Mucosa of descending colon (tissue), 3 donors: ENCODE data around the gene UNC5B. TPM values are rescaled to one million over a fixed set of nuclear protein-coding genes. Genes with fewer than 3 reads are reported as not detected.

Experiments used
- ATAC-seq: fragments of 200-7000 bp; cut with Tn5 transposase; one replicate; pipeline ENCODE4 v1.9.1; 2020; ENCODE audit warnings: mild to moderate bottlenecking, moderate library complexity
- DNase-seq, 3 donors: peaks; one replicate each; pipeline ENCODE4 v3.0.0-alpha.2; 2020
- H3K36me3 ChIP-seq: fragments of 200-600 bp; one replicate; pipeline ENCODE4 v1.8.0; 2021; ENCODE audit warnings: low read depth, mild to moderate bottlenecking
- H3K4me1 ChIP-seq: fragments of 200-600 bp; one replicate; pipeline ENCODE4 v1.8.0; 2021; ENCODE audit warnings: low read depth, mild to moderate bottlenecking
- H3K4me3 ChIP-seq: fragments of 200-600 bp; one replicate; pipeline ENCODE4 v1.8.0; 2021; ENCODE audit warnings: mild to moderate bottlenecking
- H3K9me3 ChIP-seq: fragments of 200-600 bp; one replicate; pipeline ENCODE4 v1.8.0; 2021; ENCODE audit warnings: mild to moderate bottlenecking
- intact Hi-C, 2 donors: fragments of 100-400 bp; cut with DNase I in 1 of 2; cut with micrococcal nuclease in 1 of 2; formaldehyde crosslinking; loops; one replicate each; pipeline versions ENCODE4 v1.11.0 to v1.11.1; 2022; cut with DNase I, micrococcal nuclease
- total RNA-seq, 3 donors: library from RNA; stranded (reverse); fragmentation: NEBNext Ultra II Directional in 2 of 3; extraction: Animal tissue kit (Norgen Biotek cat#: 25700) in 2 of 3; gene quantifications; one replicate each; pipeline versions ENCODE4 v1.2.1 to v1.2.4, GENCODE V29; 2021 to 2023
- TF ChIP-seq, protein P1 (sequence below): fragments of 200-600 bp; IDR thresholded peaks from one replicate; pipeline ENCODE4 v1.8.0; 2022; ENCODE audit warnings: antibody characterized with exemption, mild to moderate bottlenecking
- donor health status: DM: no; HTN: no; CAD: no; lungs with moderate emphysema.
- donor health status: DM: no; HTN: no; CAD: no.
- donor health status: DM: no; HTN: yes; CAD: no.

The UNC5B gene
- total RNA-seq, 3 donors from 2014 or later: 11.0 to 17.4 (median 11.4) TPM

DNA sequence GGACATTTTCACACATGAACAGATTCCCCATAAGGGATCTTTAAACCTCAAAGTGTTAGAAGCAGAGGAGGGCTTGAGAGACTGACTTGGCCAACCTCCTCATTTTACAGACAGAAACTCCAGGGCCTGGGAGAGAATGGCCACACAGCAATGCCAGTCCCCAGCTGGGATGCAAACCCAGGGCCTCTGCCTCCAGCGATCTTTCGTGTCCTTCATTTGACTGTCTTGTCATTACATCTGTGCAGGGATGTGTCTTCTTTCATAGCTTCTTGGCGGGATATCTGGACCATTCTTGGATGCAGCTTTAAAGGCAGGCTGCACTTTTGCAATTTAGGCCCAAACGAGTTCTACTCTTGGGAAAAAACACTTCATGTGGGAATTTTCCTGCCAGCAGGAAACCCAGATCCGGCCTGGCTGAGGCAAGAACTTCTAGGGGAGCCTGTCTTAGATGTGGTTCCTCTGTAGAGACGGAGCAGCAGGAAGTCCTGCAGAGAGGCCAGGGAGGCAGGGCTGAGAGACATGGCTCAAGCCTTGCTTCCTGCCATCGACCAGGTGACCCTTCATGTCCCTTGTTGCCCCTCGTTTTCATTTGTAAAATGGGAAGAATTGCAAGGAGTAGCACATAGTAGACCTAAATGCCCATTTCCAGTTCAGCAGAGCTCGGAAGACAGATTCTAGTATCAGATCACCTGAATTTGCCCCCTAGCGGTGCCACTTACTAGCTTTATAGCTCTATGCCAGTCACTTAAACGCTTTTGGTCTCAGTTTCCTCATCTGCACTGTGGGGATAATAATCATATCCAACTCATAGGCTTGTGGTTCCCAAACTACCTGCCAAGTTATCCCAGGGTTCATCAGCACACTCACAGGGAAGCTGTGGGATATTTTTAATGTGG lies 62.8 kb downstream of the UNC5B start:
- intact Hi-C loops: loop anchor here in 1 of 2 donors (10.0 kb wide), 1 partner anchor 60 kb away; the partner anchor contains the start of gene UNC5B

DNA sequence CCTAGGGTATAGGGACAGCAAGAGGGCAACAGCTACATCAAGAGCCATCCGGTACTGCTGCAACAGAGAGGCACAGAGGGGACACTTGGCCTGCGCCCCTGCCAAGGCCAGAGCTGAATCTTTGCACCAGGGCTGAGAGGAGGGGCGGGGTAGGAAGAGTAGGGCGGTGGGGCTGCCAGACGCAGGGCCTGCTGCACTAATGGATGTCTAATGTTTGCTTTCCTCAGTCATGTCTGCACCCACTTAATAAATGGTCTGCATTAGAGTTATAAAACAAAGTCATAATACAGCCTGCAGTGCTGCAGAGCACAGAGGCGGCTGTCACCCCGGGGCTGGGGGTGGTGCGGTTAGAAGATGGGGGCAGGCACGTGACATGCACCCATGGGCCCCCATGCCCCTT lies 64.5 kb downstream of the UNC5B start:
- TF ChIP-seq, protein P1, sequence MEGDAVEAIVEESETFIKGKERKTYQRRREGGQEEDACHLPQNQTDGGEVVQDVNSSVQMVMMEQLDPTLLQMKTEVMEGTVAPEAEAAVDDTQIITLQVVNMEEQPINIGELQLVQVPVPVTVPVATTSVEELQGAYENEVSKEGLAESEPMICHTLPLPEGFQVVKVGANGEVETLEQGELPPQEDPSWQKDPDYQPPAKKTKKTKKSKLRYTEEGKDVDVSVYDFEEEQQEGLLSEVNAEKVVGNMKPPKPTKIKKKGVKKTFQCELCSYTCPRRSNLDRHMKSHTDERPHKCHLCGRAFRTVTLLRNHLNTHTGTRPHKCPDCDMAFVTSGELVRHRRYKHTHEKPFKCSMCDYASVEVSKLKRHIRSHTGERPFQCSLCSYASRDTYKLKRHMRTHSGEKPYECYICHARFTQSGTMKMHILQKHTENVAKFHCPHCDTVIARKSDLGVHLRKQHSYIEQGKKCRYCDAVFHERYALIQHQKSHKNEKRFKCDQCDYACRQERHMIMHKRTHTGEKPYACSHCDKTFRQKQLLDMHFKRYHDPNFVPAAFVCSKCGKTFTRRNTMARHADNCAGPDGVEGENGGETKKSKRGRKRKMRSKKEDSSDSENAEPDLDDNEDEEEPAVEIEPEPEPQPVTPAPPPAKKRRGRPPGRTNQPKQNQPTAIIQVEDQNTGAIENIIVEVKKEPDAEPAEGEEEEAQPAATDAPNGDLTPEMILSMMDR: no peak
- no peaks in the 10 kb centered on the region for H3K36me3 ChIP-seq
- no peaks in the 10 kb centered on the region for H3K9me3 ChIP-seq
- H3K4me3 ChIP-seq: no peak overlapping the region
- intact Hi-C loops: loop anchor here in 1 of 2 donors (10.0 kb wide), 1 partner anchor 62 kb away; the partner anchor contains the start of gene UNC5B
- DNase-seq: no peak
- no peaks in the 10 kb centered on the region for H3K4me1 ChIP-seq
- ATAC-seq: no peak

More for the DNA sequence above, 62.8 kb downstream of the UNC5B start:
- Histone ChIP-seq H3K36me3 (no peaks in the 10 kb centered on the region), H3K4me1 (no peaks in the 10 kb centered on the region), H3K4me3 (no peak overlapping the region), H3K9me3 (no peaks in the 10 kb centered on the region)
- DNase-seq (no peak), ATAC-seq (no peak)
- TF ChIP-seq, protein P1: no peak

DNA sequence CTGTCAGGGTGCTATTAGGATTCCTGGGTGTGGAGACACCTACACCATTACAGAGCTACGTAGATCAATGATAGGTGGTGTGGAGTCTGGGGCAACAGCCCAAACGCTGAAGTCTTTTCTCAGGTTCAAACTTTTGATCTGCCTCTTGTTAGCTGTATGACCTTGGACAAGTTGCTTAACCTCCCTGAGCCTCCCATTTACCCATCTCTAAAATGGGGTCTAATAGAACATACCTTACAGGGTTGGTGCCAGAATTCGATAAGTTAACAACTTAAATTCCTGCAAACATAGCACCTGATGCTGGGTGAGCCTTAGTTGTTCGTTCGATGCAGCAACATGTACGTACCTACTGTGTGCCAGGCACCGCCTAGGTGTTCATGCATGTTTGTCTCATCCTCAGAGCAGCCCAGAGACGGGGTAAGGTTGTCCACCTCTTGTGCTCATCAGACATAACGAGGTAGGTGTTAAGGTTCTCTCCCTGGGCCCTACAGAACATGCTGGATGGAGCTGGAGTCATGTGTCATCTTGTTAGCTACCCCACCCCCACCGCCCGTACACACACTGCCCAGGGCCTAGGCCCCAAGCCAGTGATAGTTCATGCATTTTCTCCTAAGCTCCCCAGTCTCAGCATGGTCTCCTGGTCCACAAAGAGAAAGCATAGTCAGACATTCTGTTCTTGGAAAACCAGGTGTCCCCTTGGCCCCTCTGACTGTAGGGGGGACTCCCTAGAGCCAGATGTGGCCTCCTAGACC lies 65.7 kb downstream of the UNC5B start:
- H3K36me3 ChIP-seq: no peaks in the 10 kb centered on the region
- no peak for DNase-seq
- no peak for ATAC-seq
- H3K4me3 ChIP-seq: no peak overlapping the region
- no peaks in the 10 kb centered on the region for H3K4me1 ChIP-seq
- no peaks in the 10 kb centered on the region for H3K9me3 ChIP-seq
- intact Hi-C loops: loop anchor here in 1 of 2 donors (10.0 kb wide), 1 partner anchor 63 kb away; the partner anchor contains the start of gene UNC5B
- TF ChIP-seq, protein P1: no peak

DNA sequence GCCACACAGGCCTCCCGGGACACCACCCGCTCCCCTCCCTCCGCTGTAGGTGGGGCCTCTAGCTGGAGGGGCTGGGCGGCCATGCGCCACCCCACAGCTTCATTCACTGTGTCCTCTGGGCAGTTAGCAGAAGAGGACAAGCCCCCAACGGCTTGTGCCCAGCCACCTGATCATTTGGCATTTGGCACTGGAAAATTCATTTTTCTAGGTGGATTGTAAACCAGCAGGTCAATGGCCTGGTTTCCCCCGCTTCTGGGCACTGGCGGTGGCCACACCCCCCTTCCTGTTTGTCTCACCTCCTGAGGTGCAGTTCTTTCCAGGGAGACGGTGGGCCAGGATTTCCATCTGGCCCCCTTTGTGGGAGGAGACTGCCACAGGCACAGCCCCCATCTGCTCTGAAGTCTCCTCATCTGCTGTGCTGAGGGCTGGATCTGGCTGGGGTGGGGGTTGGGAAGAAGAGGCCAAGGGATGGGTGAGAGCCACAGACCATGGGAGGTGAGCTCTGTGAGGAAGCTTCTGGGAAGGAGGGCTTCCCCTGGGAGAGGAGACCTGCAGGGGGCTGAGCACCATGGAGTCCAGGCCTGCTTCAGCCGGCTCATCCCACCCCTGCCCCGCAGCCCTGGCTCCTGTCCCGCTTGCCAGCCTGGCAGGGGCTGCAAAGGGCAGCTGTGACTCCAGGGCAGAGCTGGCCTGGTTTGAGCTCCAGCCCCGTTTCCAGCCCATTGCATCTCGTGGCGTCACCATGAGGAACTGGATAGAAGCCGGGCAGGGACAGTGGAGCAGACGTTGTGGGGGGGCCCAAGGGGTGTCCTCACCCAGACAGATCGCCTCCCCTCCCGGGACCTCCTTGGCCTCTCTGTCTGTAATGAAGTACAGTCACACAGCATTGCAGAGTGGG lies 66.6 kb downstream of the UNC5B start:
- no peak for ATAC-seq
- DNase-seq: no peak
- H3K9me3 ChIP-seq: no peaks in the 10 kb centered on the region
- no peak overlapping the region for H3K4me3 ChIP-seq
- H3K4me1 ChIP-seq: no peaks in the 10 kb centered on the region
- TF ChIP-seq, protein P1: no peak
- H3K36me3 ChIP-seq: no peaks in the 10 kb centered on the region
- intact Hi-C loops: loop anchor here in 1 of 2 donors (10.0 kb wide), 1 partner anchor 64 kb away; the partner anchor contains the start of gene UNC5B
